T-cell (primary cell): Measurements from ENCODE around the gene LRIG3. TPM values are rescaled to one million over a fixed set of nuclear protein-coding genes. Genes with fewer than 3 reads are reported as not detected.

Experiments
- ATAC-seq, 4 experiments: fragments of 200-7000 bp in 3 of 4; fragments of 150-1000 bp in 1 of 4; cut with Tn5 transposase; replicated peaks in 1 of 4; 1 replicate in 3 of 4; 2 replicates in 1 of 4; pipeline ENCODE4 v1.10.0; 2021; ENCODE audit warnings: moderate library complexity in 3 of 4, mild to moderate bottlenecking in 2 of 4, moderate number of reproducible peaks in 1 of 4
- CTCF ChIA-PET, 2 donors: fragments of 300-600 bp; sonication (Branson Sonifier 250); formaldehyde crosslinking; loops; one replicate each; lab custom pipeline; 2022; ENCODE audit warnings: antibody characterized with exemption in 2 of 2; lab: Charles Lee
- POLR2A ChIA-PET, 2 donors: fragments of 300-600 bp; sonication (Branson Sonifier 250); formaldehyde crosslinking; loops; one replicate each; lab custom pipeline; 2022; ENCODE audit warnings: antibody characterized with exemption in 2 of 2; lab: Charles Lee
- DNase-seq, 35 experiments: peaks; one replicate each; pipeline versions ENCODE4 v3.0.0 to v3.0.0-alpha.2; 2013 to 2023
- H3K27ac ChIP-seq: one replicate; pipeline ENCODE4 v1.5.1; 2013; ENCODE audit warnings: low read length
- H3K27me3 ChIP-seq, 2 experiments: replicated peaks in 1 of 2; 1 replicate in 1 of 2; 2 replicates in 1 of 2; pipeline versions ENCODE4 v1.6.1 to v1.7.0; 2013; ENCODE audit warnings: low read length in 1 of 2, mixed read lengths in 1 of 2; ENCODE audit not compliant: control insufficient read depth in 2 of 2, insufficient read depth in 2 of 2; ENCODE audit errors: extremely low read depth in 1 of 2
- H3K36me3 ChIP-seq, 2 donors: 1 replicate in 1 of 2; 2 replicates in 1 of 2; pipeline versions ENCODE4 v1.6.1 to v1.7.0; 2013; ENCODE audit warnings: low read length in 1 of 2; ENCODE audit not compliant: control insufficient read depth in 2 of 2, insufficient read depth in 1 of 2; ENCODE audit errors: extremely low read depth in 1 of 2
- H3K4me1 ChIP-seq, 2 experiments: 1 replicate in 1 of 2; 2 replicates in 1 of 2; pipeline versions ENCODE4 v1.6.1 to v1.7.0; 2013; ENCODE audit warnings: low read length in 2 of 2, mixed read lengths in 1 of 2; ENCODE audit not compliant: insufficient read depth in 2 of 2, control insufficient read depth in 1 of 2; ENCODE audit errors: extremely low read depth in 1 of 2
- H3K4me3 ChIP-seq, 2 donors: 1 replicate in 1 of 2; 2 replicates in 1 of 2; pipeline versions ENCODE4 v1.5.1 to v1.7.0; 2013; ENCODE audit warnings: mild to moderate bottlenecking in 2 of 2, low read length in 1 of 2, moderate library complexity in 1 of 2; ENCODE audit not compliant: control insufficient read depth in 1 of 2; ENCODE audit errors: extremely low read depth in 1 of 2
- H3K9me3 ChIP-seq: 2 replicates; pipeline ENCODE4 v1.7.0; 2013
- H3K27ac Mint-ChIP-seq, 2 donors: one replicate each; pipeline ENCODE4 v1.8.0; 2020 to 2021; ENCODE audit warnings: mild to moderate bottlenecking in 2 of 2, mixed read lengths in 2 of 2
- H3K27me3 Mint-ChIP-seq, 2 donors: one replicate each; pipeline ENCODE4 v1.8.0; 2021 to 2022; ENCODE audit warnings: mixed read lengths in 2 of 2
- H3K36me3 Mint-ChIP-seq: one replicate; pipeline ENCODE4 v1.8.0; 2021; ENCODE audit warnings: mixed read lengths
- H3K4me1 Mint-ChIP-seq, 3 donors: one replicate each; pipeline ENCODE4 v1.8.0; 2020 to 2022; ENCODE audit warnings: mixed read lengths in 3 of 3, mild to moderate bottlenecking in 1 of 3
- H3K4me3 Mint-ChIP-seq, 3 donors: one replicate each; pipeline ENCODE4 v1.8.0; 2020 to 2022; ENCODE audit warnings: mild to moderate bottlenecking in 3 of 3, mixed read lengths in 3 of 3, moderate library complexity in 3 of 3
- H3K9me3 Mint-ChIP-seq, 3 donors: one replicate each; pipeline ENCODE4 v1.8.0; 2020 to 2022; ENCODE audit warnings: mixed read lengths in 3 of 3
- WGBS: methylation state at CpG from one replicate; pipeline ENCODE4 v1.1.5; 2013; ENCODE audit warnings: missing lambda C conversion rate; ENCODE audit not compliant: insufficient coverage; 5-methylcytosine and 5-hydroxymethylcytosine counted together
- total RNA-seq, 35 experiments: library from RNA in 6 of 35; stranded (reverse) in 6 of 35; fragments of 120-200 nt in 1 of 35; gene quantifications; one replicate each; pipeline versions ENCODE4 v1.2.1 to v1.2.4 and lab custom pipeline; 2013 to 2026

LRIG3 gene
- total RNA-seq, 5 donors from 2014 or later (not counting 1 experiment from before 2014, with no cell fraction given) = 0.09 to 0.13 (median 0.12) TPM; not detected in 2

DNA sequence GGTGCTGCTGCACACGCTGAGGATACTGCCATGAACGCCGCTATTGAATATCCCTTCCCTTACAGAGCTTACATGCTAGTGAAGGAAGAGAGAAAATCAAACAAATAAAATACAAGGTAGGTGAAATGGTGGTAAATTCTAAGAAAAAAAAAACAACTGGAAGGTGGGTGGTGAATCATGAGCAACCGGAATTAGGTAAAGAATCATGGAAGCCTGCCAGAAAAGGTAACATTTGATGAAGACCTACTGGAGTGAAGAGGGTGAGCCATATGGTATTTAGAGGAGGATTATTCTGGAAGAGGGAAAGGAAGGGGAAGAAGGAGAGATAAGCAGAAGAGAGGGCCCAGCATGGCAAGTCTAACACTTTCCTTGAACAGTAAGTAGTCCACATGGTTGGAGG, 76.1 kb downstream of the LRIG3 start:
- Mint-ChIP-seq H3K9me3 (peaks cover 2 to 7% (median 7%) of the 10 kb centered on the region in 3 donors), H3K27ac (no peak overlapping the region), H3K27me3 (no peaks in the 10 kb centered on the region), H3K4me3 (no peak overlapping the region), H3K4me1 (no peaks in the 10 kb centered on the region), H3K36me3 (no peaks in the 10 kb centered on the region)
- whole genome bisulfite sequencing = 87% methylated on average over 1 of the region's 4 CpGs
- Histone ChIP-seq H3K4me3 (no peak overlapping the region), H3K27ac (no peak overlapping the region), H3K36me3 (no peaks in the 10 kb centered on the region), H3K27me3 (peaks cover 0 to 8% of the 10 kb centered on the region in 2 experiments), H3K9me3 (no peaks in the 10 kb centered on the region), H3K4me1 (no peaks in the 10 kb centered on the region)
- DNase-seq (no peak), ATAC-seq (no peak)
- ChIA-PET POLR2A (no interaction called here), CTCF (no interaction called here)

DNA sequence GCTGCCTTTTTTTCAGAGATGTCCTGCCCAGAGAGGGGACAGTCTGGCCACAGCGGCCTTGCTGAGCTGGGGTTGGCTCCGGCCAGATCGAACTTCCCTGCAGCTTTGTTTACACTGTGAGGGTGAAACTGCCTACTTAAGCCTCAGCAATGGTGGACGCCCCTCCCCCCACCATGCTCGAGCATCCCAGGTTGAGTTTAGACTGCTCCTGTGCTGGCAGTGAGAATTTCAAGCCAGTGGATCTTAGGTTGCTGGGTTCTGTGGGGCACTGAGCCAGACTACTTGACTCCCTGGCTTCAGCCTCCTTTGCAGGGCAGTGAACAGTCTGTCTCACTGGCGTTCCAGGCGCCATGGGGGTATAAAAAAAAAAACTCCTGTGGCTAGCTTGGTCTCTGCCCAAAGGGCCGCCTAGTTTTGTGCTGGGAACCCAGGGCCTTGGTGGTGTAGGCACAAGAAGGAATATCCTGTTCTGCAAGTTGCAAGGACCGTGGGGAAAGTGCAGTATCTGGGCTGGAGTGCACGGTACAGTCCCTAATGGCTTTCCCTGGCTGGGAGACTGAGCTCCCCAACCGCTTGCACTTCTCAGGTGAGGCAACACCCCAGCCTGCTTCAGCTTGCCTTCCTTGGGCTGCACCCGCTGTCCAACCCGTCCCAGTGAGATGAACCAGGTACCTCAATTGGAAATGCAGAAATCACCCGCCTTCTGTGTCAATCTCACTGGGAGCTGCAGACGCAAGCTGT, 79.1 kb downstream of the LRIG3 start:
- Mint-ChIP-seq H3K4me3 (no peak overlapping the region), H3K27me3 (no peaks in the 10 kb centered on the region), H3K36me3 (no peaks in the 10 kb centered on the region), H3K9me3 (peaks cover 11 to 27% (median 23%) of the 10 kb centered on the region in 3 donors), H3K4me1 (no peaks in the 10 kb centered on the region), H3K27ac (no peak overlapping the region)
- Histone ChIP-seq H3K36me3 (no peaks in the 10 kb centered on the region), H3K9me3 (no peaks in the 10 kb centered on the region), H3K4me1 (no peaks in the 10 kb centered on the region), H3K27me3 (peaks cover 0 to 8% of the 10 kb centered on the region in 2 experiments), H3K4me3 (no peak overlapping the region), H3K27ac (no peak overlapping the region)
- DNase-seq (no peak), ATAC-seq (no peak)
- ChIA-PET POLR2A (interaction anchor here in 1 of 2 donors (0.6 kb wide), 1 partner anchor 22 kb away, joined by 3 read pairs; no protein-coding TSS in a partner anchor), CTCF (interaction anchor here in 1 of 2 donors (0.5 kb wide), 1 partner anchor 280 kb away, joined by 3 read pairs; no protein-coding TSS in a partner anchor)
- WGBS = 82% methylated on average over 8 of the region's 15 CpGs

DNA sequence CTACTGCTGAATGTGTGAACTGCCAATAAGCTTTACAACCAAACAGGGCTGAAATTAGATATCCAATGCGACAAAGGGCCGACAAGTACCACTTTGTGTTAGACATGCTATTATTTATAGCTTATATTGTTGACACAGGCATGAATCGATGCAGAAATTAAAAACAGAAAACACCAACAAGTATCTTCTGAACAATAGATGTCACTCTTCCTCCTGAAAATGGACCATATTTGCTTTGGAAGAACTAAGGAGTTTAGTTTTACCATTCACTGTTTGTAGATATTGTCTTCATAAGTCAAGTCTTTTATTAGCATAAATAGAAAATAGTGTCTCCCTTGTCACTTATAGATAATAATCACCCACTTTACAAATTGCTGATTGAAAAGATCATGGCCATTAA, 86.5 kb downstream of the LRIG3 start:
- no peak for DNase-seq
- peaks cover 15 to 24% (median 22%) of the 10 kb centered on the region in 3 donors for H3K9me3 Mint-ChIP-seq
- H3K4me1 ChIP-seq = no peaks in the 10 kb centered on the region
- no peak overlapping the region for H3K27ac Mint-ChIP-seq
- WGBS = no CpG with 5 or more reads among the region's 3 CpGs
- no peak overlapping the region for H3K27ac ChIP-seq
- H3K36me3 ChIP-seq = no peaks in the 10 kb centered on the region
- ChIA-PET CTCF (no interaction called here), POLR2A (no interaction called here)
- no peaks in the 10 kb centered on the region for H3K4me1 Mint-ChIP-seq
- H3K27me3 ChIP-seq = no peaks in the 10 kb centered on the region
- ATAC-seq = no peak
- H3K9me3 ChIP-seq = no peaks in the 10 kb centered on the region
- no peak overlapping the region for H3K4me3 Mint-ChIP-seq
- H3K4me3 ChIP-seq = no peak overlapping the region
- no peaks in the 10 kb centered on the region for H3K27me3 Mint-ChIP-seq
- H3K36me3 Mint-ChIP-seq = no peaks in the 10 kb centered on the region

DNA sequence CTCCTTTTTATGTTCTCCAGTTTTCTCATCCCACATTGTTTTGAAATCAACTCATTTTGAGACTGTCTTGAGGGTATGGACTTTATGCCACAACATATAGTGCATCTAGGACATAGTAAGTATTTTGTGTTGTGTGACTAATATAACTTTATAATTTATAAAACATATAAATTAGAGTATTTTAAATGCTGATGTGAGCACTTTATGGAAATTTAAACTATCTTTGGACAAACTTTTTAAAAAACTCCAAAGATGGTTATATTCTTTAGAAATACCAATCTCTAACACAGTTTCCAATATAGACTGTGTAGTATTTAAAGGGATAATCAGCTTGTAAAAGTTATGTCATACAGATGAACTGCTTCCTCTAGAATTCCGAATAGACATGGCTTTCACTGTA, 87.4 kb downstream of the LRIG3 start:
- WGBS = no CpG with 5 or more reads among the region's 1 CpG
- Histone ChIP-seq H3K36me3 (no peaks in the 10 kb centered on the region), H3K4me3 (no peak overlapping the region), H3K27me3 (no peaks in the 10 kb centered on the region), H3K4me1 (no peaks in the 10 kb centered on the region), H3K27ac (no peak overlapping the region), H3K9me3 (no peaks in the 10 kb centered on the region)
- POLR2A ChIA-PET = no interaction called here
- ATAC-seq (no peak), DNase-seq (no peak)
- H3K9me3 Mint-ChIP-seq = peaks cover 13 to 18% (median 15%) of the 10 kb centered on the region in 3 donors
- CTCF ChIA-PET = no interaction called here
- no peaks in the 10 kb centered on the region for H3K27me3 Mint-ChIP-seq
- no peak overlapping the region for H3K4me3 Mint-ChIP-seq
- no peaks in the 10 kb centered on the region for H3K36me3 Mint-ChIP-seq
- H3K4me1 Mint-ChIP-seq = no peaks in the 10 kb centered on the region
- no peak overlapping the region for H3K27ac Mint-ChIP-seq
